SU-DHL-6 (cell line): Measurements from ENCODE around the gene AATK.

Experiments
- H2AFZ ChIP-seq: fragments of 200-600 bp; sonication (generic); 2 replicates; pipeline ENCODE4 v1.6.1; 2014; ENCODE audit warnings: low read depth, mild to moderate bottlenecking, moderate library complexity, mixed read lengths, antibody characterized with exemption, low read length; ENCODE audit not compliant: severe bottlenecking
- H3F3A ChIP-seq: fragments of 200-600 bp; shearing (Covaris generic); 2 replicates; pipeline ENCODE4 v1.6.0; 2016; ENCODE audit warnings: antibody characterized with exemption, mild to moderate bottlenecking; ENCODE audit not compliant: insufficient read depth
- H3K27ac ChIP-seq: fragments of 200-600 bp; sonication (generic); 2 replicates; pipeline ENCODE4 v1.5.1; 2016; ENCODE audit warnings: low read depth, mild to moderate bottlenecking, low read length, moderate library complexity, mixed read lengths
- H3K27me3 ChIP-seq: fragments of 200-600 bp; sonication (generic), shearing (Covaris generic); 2 replicates; pipeline ENCODE4 v1.6.0; 2014; ENCODE audit warnings: mild to moderate bottlenecking, low read length
- H3K36me3 ChIP-seq: fragments of 200-600 bp; sonication (generic); 2 replicates; pipeline ENCODE4 v1.6.1; 2014; ENCODE audit warnings: mild to moderate bottlenecking, low read length, mixed read lengths
- H3K4me2 ChIP-seq: fragments of 300-600, 200-600 bp; shearing (Covaris generic), sonication (generic); 2 replicates; pipeline ENCODE4 v1.6.0; 2014; ENCODE audit warnings: low read length, low read depth, mild to moderate bottlenecking; ENCODE audit not compliant: poor library complexity, severe bottlenecking
- H3K4me3 ChIP-seq: fragments of 200-600 bp; sonication (generic); 2 replicates; pipeline ENCODE4 v1.5.1; 2014; ENCODE audit warnings: antibody characterized with exemption, low read length, mild to moderate bottlenecking, mixed read lengths; ENCODE audit not compliant: insufficient read depth, poor library complexity, severe bottlenecking
- H3K79me2 ChIP-seq: fragments of 200-600 bp; sonication (generic); 2 replicates; pipeline ENCODE4 v1.6.1; 2014; ENCODE audit warnings: mild to moderate bottlenecking, low read length, moderate library complexity; ENCODE audit not compliant: insufficient read depth
- H3K9ac ChIP-seq: fragments of 200-600 bp; sonication (generic); 2 replicates; pipeline ENCODE4 v1.7.0; 2014; ENCODE audit warnings: mild to moderate bottlenecking, low read length
- H3K9me2 ChIP-seq: fragments of 200-600 bp; sonication (generic); replicated peaks from 2 replicates; pipeline ENCODE4 v1.6.1; 2014; ENCODE audit warnings: low read length; ENCODE audit not compliant: insufficient read depth
- H3K9me3 ChIP-seq: fragments of 200-600 bp; sonication (generic); 2 replicates; pipeline ENCODE4 v1.6.1; 2014; ENCODE audit warnings: low read length, mixed read lengths; ENCODE audit not compliant: insufficient read depth
- H4K20me1 ChIP-seq: fragments of 200-600 bp; sonication (generic); 2 replicates; pipeline ENCODE4 v1.6.1; 2014; ENCODE audit warnings: low read depth, mild to moderate bottlenecking, antibody characterized with exemption, low read length, moderate library complexity, mixed read lengths
- EZH2phosphoT487 ChIP-seq: fragments of 200-600 bp; sonication (generic), shearing (Covaris generic); conservative IDR thresholded peaks from 2 replicates; pipeline ENCODE4 v1.6.1; 2018; ENCODE audit warnings: mild to moderate bottlenecking, antibody characterized with exemption, low read length, moderate library complexity, mixed read lengths
- TF ChIP-seq, protein P1 (sequence below): fragments of 200-600 bp; sonication (generic); IDR thresholded peaks from one replicate; pipeline ENCODE4 v1.5.1; 2017; ENCODE audit warnings: antibody characterized with exemption, mild to moderate bottlenecking, low read length, moderate library complexity; ENCODE audit not compliant: insufficient read depth, poor library complexity, severe bottlenecking

The AATK gene

DNA sequence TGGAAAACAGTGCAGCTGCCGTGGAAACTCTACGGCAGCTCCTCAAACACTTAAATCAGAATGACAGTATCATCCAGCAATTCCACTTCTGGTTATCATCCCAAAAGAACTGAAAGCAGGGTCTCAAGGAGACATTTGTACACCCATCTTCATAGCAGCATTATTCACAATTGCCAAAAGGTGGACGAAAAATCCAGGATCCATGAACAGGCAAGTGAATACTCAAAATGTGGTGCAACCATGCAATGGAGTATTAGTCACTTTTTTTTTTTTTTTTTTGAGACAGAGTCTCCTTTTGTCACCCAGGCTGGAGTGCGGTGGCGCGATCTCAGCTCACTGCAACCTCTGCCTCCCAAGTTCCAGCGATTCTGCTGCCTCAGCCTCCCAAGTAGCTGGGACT lies 10.6 kb upstream of the AATK start:
- H3K4me3 ChIP-seq: no peak overlapping the region
- H3K4me2 ChIP-seq: no peak overlapping the region
- H3K36me3 ChIP-seq: no peaks in the 10 kb centered on the region
- no peaks in the 10 kb centered on the region for H3K27me3 ChIP-seq
- no peaks in the 10 kb centered on the region for H3K9me3 ChIP-seq
- no peaks in the 10 kb centered on the region for H3K9me2 ChIP-seq
- no peak overlapping the region for H2AFZ ChIP-seq
- TF ChIP-seq, protein P1, sequence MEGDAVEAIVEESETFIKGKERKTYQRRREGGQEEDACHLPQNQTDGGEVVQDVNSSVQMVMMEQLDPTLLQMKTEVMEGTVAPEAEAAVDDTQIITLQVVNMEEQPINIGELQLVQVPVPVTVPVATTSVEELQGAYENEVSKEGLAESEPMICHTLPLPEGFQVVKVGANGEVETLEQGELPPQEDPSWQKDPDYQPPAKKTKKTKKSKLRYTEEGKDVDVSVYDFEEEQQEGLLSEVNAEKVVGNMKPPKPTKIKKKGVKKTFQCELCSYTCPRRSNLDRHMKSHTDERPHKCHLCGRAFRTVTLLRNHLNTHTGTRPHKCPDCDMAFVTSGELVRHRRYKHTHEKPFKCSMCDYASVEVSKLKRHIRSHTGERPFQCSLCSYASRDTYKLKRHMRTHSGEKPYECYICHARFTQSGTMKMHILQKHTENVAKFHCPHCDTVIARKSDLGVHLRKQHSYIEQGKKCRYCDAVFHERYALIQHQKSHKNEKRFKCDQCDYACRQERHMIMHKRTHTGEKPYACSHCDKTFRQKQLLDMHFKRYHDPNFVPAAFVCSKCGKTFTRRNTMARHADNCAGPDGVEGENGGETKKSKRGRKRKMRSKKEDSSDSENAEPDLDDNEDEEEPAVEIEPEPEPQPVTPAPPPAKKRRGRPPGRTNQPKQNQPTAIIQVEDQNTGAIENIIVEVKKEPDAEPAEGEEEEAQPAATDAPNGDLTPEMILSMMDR: no peak
- TF ChIP-seq EZH2phosphoT487: no peak
- H3K9ac ChIP-seq: no peak overlapping the region
- no peaks in the 10 kb centered on the region for H3F3A ChIP-seq
- no peaks in the 10 kb centered on the region for H4K20me1 ChIP-seq
- no peaks in the 10 kb centered on the region for H3K79me2 ChIP-seq
- no peak overlapping the region for H3K27ac ChIP-seq

DNA sequence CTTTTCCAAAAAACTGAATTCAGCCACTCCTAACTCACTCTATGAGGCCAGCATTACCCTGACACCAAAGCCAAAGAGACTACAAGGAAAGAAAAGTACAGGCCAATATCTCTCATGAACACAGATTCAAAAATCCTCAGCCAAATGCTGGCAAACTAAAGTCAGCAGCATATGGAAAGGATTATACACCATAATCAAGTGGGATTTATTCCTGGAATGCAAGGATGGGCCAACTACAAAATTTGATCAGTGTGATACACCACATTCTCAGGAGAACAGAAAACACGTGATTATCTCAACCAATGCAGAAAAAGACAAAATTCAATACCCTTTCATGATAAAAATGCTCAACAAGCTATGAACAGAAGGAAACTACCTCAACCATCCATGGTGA lies 7.7 kb upstream of the AATK start:
- Histone ChIP-seq H3K9me2 (no peaks in the 10 kb centered on the region), H3K9me3 (no peaks in the 10 kb centered on the region), H3K4me2 (no peak overlapping the region), H2AFZ (no peak overlapping the region), H3K27me3 (no peaks in the 10 kb centered on the region), H3F3A (no peaks in the 10 kb centered on the region), H4K20me1 (no peaks in the 10 kb centered on the region), H3K4me3 (no peak overlapping the region), H3K27ac (no peak overlapping the region), H3K36me3 (no peaks in the 10 kb centered on the region), H3K79me2 (no peaks in the 10 kb centered on the region), H3K9ac (no peak overlapping the region)
- TF ChIP-seq EZH2phosphoT487: no peak
- TF ChIP-seq, protein P1: no peak

DNA sequence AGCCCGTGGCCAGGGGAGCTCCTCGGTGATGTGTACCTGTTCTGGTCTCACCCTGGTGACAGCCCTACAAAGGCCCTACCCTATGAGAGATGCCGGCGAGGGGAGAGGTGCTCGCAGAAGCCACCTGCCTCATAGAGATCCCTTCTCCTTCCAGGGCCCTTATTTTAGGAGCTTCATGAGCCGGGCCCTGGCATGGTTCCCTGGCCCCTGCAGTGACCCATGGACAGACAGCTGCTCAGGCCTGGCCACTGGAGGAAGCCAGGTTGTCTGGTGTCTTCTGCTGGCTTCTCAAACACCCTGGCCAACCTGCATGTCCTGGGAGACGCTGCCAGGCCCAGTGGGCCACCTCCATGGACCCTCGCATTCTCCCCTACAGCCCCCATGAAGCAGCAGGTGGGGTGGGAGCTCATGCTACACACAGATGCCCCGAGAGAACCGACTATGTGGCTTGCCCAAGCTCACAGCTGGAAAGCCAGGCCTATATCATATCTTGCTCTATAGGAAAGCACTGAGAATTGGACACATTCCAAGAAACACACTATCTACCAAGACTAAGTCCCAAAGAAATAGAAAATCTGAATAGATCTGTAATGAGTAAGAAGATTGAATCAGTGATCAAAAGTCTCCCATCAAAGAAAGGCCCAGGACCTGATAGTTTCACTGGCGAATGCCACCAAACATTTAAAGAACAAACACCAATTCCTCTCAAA lies 7.2 kb upstream of the AATK start:
- H3K4me3 ChIP-seq: no peak overlapping the region
- H3F3A ChIP-seq: no peaks in the 10 kb centered on the region
- no peaks in the 10 kb centered on the region for H4K20me1 ChIP-seq
- no peak overlapping the region for H2AFZ ChIP-seq
- H3K9me2 ChIP-seq: no peaks in the 10 kb centered on the region
- H3K27ac ChIP-seq: no peak overlapping the region
- no peak overlapping the region for H3K4me2 ChIP-seq
- H3K9me3 ChIP-seq: no peaks in the 10 kb centered on the region
- H3K9ac ChIP-seq: no peak overlapping the region
- H3K36me3 ChIP-seq: no peaks in the 10 kb centered on the region
- H3K27me3 ChIP-seq: no peaks in the 10 kb centered on the region
- H3K79me2 ChIP-seq: no peaks in the 10 kb centered on the region
- TF ChIP-seq, protein P1: no peak
- no peak for TF ChIP-seq EZH2phosphoT487
